Neuron (in vitro differentiated cells): ENCODE measurements around the gene ZNF219.
A peak's percentile ranks its signal among the peaks of the same experiment; 100 is the strongest.

Source experiments
- H2AFZ ChIP-seq: one replicate; pipeline ENCODE4 v1.6.1; 2013; ENCODE audit warnings: low read depth, mild to moderate bottlenecking, inconsistent platforms, low read length, moderate library complexity
- H3K27me3 ChIP-seq: one replicate; pipeline ENCODE4 v1.6.1; 2013; ENCODE audit warnings: low read length; ENCODE audit not compliant: insufficient read depth
- H3K36me3 ChIP-seq: one replicate; pipeline ENCODE4 v1.6.1; 2013; ENCODE audit warnings: low read length; ENCODE audit not compliant: insufficient read depth
- H3K4me1 ChIP-seq: one replicate; pipeline ENCODE4 v1.6.1; 2013; ENCODE audit warnings: low read length; ENCODE audit not compliant: insufficient read depth
- H3K4me3 ChIP-seq: 2 replicates; pipeline ENCODE4 v1.5.1; 2013; ENCODE audit warnings: mild to moderate bottlenecking, low read length, moderate library complexity
- H3K9me3 ChIP-seq: one replicate; pipeline ENCODE4 v1.6.1; 2013; ENCODE audit warnings: low read length

Gene ZNF219

GRCh38 chr14:21098076-21098891, at the start of gene ZNF219:
ZNF219 (minus strand) TSS chr14:21098655; CDS start chr14:21093591, 5,064 bp downstream.
- peak within 1 kb of the TSS; percentile 29 for H2AFZ ChIP-seq
- H3K36me3 ChIP-seq: peaks cover 2% of the 10 kb centered on the region
- H3K9me3 ChIP-seq: no peaks in the 10 kb centered on the region
- no peaks in the 10 kb centered on the region for H3K27me3 ChIP-seq
- peaks cover 58% of the 10 kb centered on the region for H3K4me1 ChIP-seq
- H3K4me3 ChIP-seq: peak within 1 kb of the TSS; percentile 83

DNA sequence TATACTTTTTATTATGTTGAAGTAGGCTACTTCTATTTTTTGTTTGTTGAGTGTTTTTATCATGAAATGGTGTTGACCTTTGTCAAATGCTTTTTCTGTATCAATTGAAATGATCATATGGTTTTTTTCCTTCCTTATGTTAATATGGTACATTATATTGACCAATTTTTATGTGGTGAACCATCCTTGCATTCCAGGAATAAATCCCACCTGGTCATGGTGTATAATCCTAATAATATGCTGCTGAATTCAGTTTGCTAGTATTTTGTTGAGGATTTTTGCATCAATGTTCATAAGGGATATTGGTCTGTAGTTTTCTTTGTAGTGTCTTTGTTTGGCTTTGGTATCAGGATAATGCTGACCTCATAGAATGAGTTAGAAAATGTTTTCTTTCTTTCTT, 47.0 kb upstream of the ZNF219 start:
- no peaks in the 10 kb centered on the region for H3K4me1 ChIP-seq
- no peak overlapping the region for H3K4me3 ChIP-seq
- peaks cover 8% of the 10 kb centered on the region for H3K27me3 ChIP-seq
- H3K36me3 ChIP-seq: no peaks in the 10 kb centered on the region
- H2AFZ ChIP-seq: no peak overlapping the region
- H3K9me3 ChIP-seq: peaks cover 2% of the 10 kb centered on the region

DNA sequence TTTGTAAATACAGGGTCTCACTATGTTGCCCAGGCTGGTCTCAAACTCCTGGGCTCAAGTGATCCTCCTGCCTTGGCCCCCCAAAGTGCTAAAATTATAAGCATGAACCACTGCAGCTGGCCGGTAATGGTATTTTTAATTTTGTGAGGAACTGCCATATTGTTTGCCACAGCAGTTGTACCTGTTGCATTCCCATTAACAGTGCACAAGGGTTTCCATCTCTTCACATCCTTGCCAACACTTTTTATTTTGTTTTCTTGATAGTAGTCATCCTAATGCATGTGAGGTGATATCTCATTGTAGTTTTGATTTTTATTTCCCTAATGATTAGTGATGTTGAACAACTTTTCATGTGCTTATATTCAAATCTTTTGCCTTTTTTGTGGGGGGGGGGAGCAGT, 43.9 kb upstream of the ZNF219 start:
- Histone ChIP-seq H3K27me3 (no peaks in the 10 kb centered on the region), H2AFZ (no peak overlapping the region), H3K4me3 (no peak overlapping the region), H3K36me3 (no peaks in the 10 kb centered on the region), H3K4me1 (no peaks in the 10 kb centered on the region), H3K9me3 (peaks cover 2% of the 10 kb centered on the region)

DNA sequence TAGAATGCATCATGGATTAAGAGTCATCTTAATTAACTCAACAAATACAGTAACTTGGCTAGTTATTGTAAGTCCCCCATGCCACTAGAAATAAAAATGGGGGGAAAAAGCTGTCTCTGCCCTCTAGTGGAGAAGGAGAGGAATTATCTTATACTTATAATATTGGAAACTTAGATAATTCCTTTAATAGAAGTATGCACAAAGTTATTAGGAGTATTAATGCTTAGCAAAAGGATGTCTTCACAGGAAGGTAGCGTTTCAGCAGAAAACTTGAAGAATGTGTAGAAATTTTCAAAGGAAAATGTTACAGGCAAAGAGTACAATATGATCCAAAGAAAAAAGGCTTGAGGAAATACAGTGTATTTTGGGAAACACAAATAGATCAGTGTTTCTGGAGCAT, 37.6 kb upstream of the ZNF219 start:
- Histone ChIP-seq H3K27me3 (no peaks in the 10 kb centered on the region), H3K36me3 (no peaks in the 10 kb centered on the region), H3K9me3 (no peaks in the 10 kb centered on the region), H3K4me3 (no peak overlapping the region), H3K4me1 (peaks cover 6% of the 10 kb centered on the region), H2AFZ (no peak overlapping the region)

GRCh38 chr14:21133901-21134300, 35.4 kb upstream of the ZNF219 start:
- peak overlapping the region; percentile 26 for H2AFZ ChIP-seq
- H3K4me1 ChIP-seq: peaks cover 6% of the 10 kb centered on the region
- no peak overlapping the region for H3K4me3 ChIP-seq
- no peaks in the 10 kb centered on the region for H3K27me3 ChIP-seq
- no peaks in the 10 kb centered on the region for H3K36me3 ChIP-seq
- H3K9me3 ChIP-seq: no peaks in the 10 kb centered on the region

DNA sequence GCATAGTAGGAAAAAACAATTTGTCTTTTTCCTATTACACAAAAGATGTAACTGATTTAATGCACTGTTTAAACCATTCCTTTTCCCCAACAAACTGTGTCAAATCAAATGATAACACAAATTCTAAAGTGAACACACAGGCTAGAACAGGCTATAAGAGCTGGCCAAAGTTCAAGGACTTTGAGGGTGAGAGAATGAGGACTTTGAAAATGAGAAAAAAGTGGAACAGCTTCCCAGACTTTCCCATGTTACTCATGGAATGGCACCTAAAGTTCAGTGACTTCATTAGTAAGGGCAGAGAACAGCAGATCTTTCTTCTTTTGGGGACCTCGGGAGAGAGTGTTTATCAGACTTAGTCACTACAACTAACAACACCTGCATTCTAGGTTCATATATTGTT, 25.0 kb upstream of the ZNF219 start:
- Histone ChIP-seq H2AFZ (no peak overlapping the region), H3K36me3 (no peaks in the 10 kb centered on the region), H3K9me3 (no peaks in the 10 kb centered on the region), H3K4me1 (no peaks in the 10 kb centered on the region), H3K27me3 (no peaks in the 10 kb centered on the region), H3K4me3 (no peak overlapping the region)

GRCh38 chr14:21121122-21121521, 22.7 kb upstream of the ZNF219 start:
- Histone ChIP-seq H3K9me3 (no peaks in the 10 kb centered on the region), H3K4me3 (no peak overlapping the region), H2AFZ (no peak overlapping the region), H3K27me3 (no peaks in the 10 kb centered on the region), H3K36me3 (no peaks in the 10 kb centered on the region), H3K4me1 (no peaks in the 10 kb centered on the region)

GRCh38 chr14:21120686-21121085, 22.2 kb upstream of the ZNF219 start:
- H3K4me3 ChIP-seq: no peak overlapping the region
- H3K4me1 ChIP-seq: no peaks in the 10 kb centered on the region
- H3K27me3 ChIP-seq: no peaks in the 10 kb centered on the region
- H3K36me3 ChIP-seq: no peaks in the 10 kb centered on the region
- H2AFZ ChIP-seq: no peak overlapping the region
- no peaks in the 10 kb centered on the region for H3K9me3 ChIP-seq

DNA sequence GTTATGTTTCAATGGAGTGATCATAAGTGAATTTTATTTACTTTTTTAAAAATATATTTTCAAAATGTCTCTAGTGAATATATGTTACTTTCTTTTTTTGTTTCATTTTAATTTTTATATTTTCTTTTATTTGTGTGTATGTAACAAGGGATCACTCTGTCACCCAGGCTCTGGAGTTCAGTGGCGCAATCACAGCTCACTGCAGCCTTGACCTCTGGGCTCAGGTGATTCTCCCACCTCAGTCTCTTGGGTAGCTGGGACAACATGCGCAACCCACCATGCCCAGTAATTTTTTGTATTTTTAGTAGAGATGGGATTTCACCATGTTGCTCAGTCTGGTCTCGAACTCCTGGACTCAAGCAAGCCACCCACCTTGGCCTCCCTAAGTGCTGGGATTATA, 20.5 kb upstream of the ZNF219 start:
- H3K9me3 ChIP-seq: no peaks in the 10 kb centered on the region
- no peaks in the 10 kb centered on the region for H3K4me1 ChIP-seq
- H2AFZ ChIP-seq: no peak overlapping the region
- H3K27me3 ChIP-seq: no peaks in the 10 kb centered on the region
- H3K36me3 ChIP-seq: no peaks in the 10 kb centered on the region
- H3K4me3 ChIP-seq: no peak overlapping the region

DNA sequence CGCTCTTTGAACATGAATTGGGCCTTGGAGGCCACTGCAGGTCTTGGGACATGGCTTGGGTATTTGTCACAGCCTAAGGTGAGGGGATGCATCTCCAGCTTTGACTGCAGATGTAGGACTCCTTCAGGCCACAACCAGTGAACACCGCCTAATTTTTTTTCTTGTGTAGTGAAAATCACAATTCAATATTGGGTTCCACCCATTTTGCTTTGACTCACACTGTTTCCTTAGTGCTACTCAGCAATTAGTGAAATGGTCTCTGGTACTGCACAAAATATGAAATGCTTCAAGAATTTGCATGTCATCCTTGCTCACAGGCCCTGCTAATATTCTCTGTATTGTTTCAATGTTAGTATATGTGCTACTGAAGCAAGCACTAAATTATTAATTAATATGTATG, 14.9 kb upstream of the ZNF219 start:
- H3K4me1 ChIP-seq: no peaks in the 10 kb centered on the region

GRCh38 chr14:21112255-21112654, 13.8 kb upstream of the ZNF219 start:
- Histone ChIP-seq H3K9me3 (no peaks in the 10 kb centered on the region), H3K4me1 (no peaks in the 10 kb centered on the region), H3K36me3 (no peaks in the 10 kb centered on the region), H3K27me3 (no peaks in the 10 kb centered on the region), H3K4me3 (no peak overlapping the region), H2AFZ (no peak overlapping the region)

More for the DNA sequence above, 14.9 kb upstream of the ZNF219 start:
- no peaks in the 10 kb centered on the region for H3K9me3 ChIP-seq
- H3K27me3 ChIP-seq: no peaks in the 10 kb centered on the region
- H3K4me3 ChIP-seq: no peak overlapping the region
- H2AFZ ChIP-seq: no peak overlapping the region
- no peaks in the 10 kb centered on the region for H3K36me3 ChIP-seq

GRCh38 chr14:21109377-21110138, 11.1 kb upstream of the ZNF219 start:
- Histone ChIP-seq H3K9me3 (no peaks in the 10 kb centered on the region), H3K4me1 (peaks cover 17% of the 10 kb centered on the region), H3K27me3 (no peaks in the 10 kb centered on the region), H3K4me3 (no peak overlapping the region), H3K36me3 (no peaks in the 10 kb centered on the region), H2AFZ (no peak overlapping the region)

GRCh38 chr14:21108791-21109190, 10.3 kb upstream of the ZNF219 start:
- Histone ChIP-seq H2AFZ (no peak overlapping the region), H3K27me3 (no peaks in the 10 kb centered on the region), H3K4me1 (peaks cover 18% of the 10 kb centered on the region), H3K4me3 (no peak overlapping the region), H3K36me3 (no peaks in the 10 kb centered on the region), H3K9me3 (no peaks in the 10 kb centered on the region)
